Right lung (tissue), 5 donors: ENCODE data around the gene SNRPA. TPM values are rescaled to one million over a fixed set of nuclear protein-coding genes. Genes with fewer than 3 reads are reported as not detected.
"Not testable (repeated sequence)": the region's sequence is repeated elsewhere in the genome, so short reads cannot be mapped to it uniquely, and the experiment has no call there.

Experiments used
- DNase-seq, 2 donors: peaks; one replicate each; pipeline ENCODE4 v3.0.0-alpha.2; 2013
- polyA plus RNA-seq, 5 donors: library from polyadenylated mRNA; unstranded; fragments of 120-200 nt; gene quantifications; one replicate each; pipeline versions ENCODE4 v1.2.1 to v1.2.3, GENCODE V29; 2013; ENCODE audit warnings: inconsistent platforms in 1 of 5, low replicate concordance in 1 of 5; ENCODE audit not compliant: insufficient read length in 5 of 5, insufficient read depth in 1 of 5

Gene SNRPA
- polyA plus RNA-seq, 5 donors = 108 to 120 (median 115) TPM

DNA sequence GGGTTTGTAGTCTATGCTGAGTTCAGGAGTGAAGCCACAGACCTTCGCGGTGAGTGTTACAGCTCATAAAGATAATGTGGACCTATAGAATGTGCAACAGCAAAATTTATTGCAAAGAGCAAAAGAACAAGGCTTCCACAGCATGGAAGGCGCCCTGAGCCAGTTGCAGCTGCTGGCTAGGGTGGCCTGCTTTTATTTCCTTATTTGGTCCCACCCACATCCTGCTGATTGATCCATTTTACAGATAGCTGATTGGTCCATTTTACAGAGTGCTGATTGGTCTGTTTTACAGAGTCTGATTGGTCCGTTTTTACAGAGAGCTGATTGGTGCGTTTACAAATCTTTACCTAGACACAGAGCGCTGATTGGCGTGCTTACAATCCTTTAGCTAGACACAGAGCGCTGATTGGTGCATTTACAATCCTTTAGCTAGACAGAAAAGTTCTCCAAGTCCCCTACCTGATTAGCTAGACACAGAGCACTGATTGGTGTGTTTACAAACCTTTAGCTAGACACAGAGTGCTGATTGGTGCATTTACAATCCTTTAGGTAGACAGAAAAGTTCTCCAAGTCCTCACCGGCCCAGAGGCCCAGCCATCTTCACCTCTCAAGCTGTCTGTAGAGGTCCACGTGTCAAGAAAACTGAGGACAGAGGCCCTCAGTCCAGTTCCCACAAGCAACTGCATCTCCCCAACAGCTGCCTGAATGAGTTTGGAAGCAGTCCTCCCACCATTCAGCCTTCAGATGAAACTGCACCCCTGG is 20.3 kb downstream of the SNRPA start:
- not testable (repeated sequence) for DNase-seq

DNA sequence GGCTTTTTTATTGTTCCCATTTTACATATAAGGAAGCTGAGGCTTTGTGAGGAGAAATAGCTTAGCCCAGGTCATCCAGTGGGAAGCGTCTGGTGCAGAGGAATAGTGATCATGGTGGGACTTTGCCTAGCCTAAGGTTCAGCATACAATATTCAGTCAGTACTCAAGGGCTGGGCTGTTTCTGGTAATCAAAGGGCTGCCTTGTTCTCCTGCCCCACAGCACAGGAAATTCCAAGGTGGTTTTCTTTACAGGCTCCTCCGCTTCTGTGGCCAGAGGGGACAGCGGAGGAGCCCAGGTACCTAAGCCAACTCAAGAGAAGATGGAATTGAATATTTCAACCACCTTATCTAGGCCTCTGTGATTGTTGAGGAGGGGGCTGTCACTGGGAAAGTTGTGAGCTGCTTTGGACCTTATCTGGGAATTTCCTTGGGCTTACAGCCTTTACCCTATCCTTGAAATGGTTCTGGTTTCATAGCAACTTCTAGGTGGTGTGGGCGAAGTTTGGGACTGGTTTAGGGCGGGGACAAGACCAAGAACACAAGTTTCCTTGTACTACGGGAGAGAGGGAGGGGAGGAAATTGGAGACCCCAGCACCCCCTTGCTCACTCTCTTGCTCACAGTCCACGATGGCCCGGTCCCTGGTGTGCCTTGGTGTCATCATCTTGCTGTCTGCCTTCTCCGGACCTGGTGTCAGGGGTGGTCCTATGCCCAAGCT is 24.1 kb downstream of the SNRPA start, which contains the start of gene MIA:
TSS of gene MIA (plus strand) at position 606 of the 716 bp plus-strand sequence. CDS start at position 628, 22 bp downstream.
- no peak for DNase-seq

DNA sequence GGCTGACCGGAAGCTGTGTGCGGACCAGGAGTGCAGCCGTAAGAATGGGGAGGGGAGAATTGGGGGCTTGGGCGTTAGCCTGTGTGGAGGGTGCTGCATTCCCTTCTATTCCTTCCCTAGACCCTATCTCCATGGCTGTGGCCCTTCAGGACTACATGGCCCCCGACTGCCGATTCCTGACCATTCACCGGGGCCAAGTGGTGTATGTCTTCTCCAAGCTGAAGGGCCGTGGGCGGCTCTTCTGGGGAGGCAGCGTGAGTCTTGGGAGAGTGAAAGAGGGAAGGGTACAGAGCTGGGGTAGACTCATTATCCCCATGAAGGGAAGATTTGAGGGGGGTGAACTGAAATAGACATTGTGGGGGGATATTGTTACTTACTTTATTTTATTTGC is 24.6 kb downstream of the SNRPA start:
- DNase-seq = no peak

DNA sequence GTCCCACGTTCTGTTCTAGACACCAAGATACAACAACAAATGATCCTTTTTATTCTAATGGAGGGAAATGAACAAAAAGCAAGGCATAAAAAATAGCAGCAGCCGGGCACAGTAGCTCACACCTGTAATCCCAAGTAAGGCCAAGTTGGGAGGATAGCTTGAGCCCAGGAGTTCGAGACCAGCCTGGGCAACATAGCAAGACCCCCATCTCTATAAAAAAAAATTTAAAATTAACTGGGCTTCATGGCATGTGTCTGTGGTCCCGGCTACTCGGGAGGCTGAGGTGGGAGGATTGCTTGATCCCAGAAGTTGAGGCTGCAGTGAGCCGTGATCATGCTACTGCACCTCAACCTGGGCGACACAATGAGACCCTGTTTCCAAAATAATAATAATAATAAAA is 25.4 kb downstream of the SNRPA start:
- no peak for DNase-seq

DNA sequence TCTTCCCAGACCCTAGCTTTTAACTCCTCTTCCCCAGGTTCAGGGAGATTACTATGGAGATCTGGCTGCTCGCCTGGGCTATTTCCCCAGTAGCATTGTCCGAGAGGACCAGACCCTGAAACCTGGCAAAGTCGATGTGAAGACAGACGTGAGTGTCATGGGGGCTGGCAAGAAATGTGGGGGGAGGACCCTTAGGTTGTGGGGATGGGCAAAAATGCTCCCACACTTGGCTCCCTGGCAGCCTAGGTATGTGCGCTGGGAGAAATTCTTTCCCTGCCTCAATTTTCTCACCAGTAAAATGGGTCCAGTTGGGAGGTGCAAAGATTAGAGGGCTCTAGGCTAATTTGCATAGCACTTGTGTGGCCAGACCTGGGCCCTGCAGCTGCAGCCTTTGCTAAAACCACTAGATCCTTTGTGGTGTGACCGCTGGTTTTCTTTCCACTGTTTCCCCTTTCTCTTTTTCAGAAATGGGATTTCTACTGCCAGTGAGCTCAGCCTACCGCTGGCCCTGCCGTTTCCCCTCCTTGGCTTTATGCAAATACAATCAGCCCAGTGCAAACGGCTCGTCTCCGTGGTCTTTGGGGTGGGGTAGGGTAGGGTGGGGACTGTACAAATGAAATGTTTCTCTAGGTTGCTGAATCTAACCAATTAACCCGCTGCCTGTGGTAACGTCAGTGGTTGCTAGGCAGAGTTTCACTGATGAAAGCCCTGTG is 26.1 kb downstream of the SNRPA start:
- DNase-seq = peak; percentile 87 to 91

DNA sequence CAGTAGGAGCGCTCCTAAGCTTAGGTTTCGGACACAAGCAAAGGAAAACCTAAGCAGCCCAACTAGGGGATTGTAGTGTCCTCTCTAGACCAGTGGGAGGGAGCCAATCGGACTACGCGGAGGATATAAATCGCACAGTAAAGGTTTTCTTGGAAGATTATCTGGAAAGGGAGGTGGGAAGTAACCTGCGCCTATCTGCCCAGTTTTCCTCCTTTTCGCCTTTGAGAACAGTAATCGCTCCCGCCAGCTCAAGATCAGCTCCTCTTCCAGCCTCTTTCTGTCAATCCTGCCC is 26.6 kb downstream of the SNRPA start:
- no peak for DNase-seq

DNA sequence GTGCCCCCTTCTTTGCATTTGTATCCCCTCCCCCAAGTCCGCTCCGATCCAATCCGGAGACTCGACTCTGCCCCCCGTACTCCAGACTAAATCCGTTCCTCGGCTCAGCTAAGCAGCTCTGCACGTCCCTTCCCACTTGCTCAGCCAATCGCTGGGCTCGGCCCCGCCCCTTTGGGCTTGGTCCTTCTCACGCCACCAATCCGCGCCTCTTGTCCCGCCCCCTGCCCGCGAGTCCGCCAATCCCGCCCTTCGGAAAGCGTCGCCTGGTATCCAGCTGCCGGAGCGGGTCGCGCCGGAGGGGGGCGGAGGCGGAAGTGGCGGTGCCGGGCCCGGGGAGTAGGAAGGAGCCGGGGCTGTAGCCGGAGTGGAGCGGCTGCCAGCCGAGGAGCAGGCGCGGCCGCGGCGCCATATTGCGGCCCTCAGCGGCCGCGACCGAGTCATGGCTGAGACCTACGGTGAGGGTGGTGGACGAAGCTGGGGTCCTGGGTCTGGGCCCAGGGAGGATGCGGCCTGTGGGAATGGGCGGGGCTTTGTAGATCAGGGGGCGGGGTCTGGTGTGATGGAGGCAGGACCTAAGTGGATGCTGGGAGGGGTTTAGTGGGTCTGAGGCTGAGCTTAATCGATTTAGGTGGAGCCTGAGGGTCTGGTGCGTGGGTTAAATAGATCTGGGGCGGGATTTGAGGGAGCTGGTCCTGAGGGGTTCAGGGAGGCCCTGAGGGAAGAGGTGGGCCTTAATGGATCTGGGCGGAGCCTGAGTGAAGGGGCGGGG is 27.1 kb downstream of the SNRPA start, which contains the start of gene RAB4B:
TSS of gene RAB4B (plus strand) at position 311 of the 769 bp plus-strand sequence. CDS start at position 440, 129 bp downstream.
- DNase-seq = peak; percentile 100

DNA sequence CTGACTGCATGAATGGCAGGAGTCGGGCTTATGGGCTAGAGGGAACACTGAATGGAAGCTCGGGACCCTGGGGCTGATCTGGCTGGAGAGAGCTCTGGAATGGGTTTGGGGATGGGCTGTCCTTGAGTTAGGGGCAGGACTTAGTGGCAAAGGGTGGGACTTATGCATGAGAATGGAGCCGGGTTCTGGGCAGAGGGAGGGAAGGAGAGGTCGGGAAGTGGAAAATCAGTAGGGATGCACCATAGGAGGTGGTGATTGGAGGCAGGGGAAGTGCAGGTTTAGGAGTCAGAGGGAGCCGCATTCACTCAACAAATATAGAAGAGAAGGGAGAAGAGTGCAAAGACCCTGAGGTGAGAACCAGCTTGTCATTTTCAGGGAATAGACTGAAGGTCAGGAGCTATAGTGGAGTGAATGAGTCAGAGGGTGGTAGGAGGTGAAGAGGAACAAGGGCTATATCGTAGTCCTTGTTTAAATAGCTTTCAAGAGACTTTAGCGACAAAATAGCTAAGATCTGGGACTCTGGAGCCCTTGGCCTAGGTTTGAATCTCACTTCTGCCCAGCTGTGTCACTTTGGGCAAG is 27.8 kb downstream of the SNRPA start:
- DNase-seq = no peak

DNA sequence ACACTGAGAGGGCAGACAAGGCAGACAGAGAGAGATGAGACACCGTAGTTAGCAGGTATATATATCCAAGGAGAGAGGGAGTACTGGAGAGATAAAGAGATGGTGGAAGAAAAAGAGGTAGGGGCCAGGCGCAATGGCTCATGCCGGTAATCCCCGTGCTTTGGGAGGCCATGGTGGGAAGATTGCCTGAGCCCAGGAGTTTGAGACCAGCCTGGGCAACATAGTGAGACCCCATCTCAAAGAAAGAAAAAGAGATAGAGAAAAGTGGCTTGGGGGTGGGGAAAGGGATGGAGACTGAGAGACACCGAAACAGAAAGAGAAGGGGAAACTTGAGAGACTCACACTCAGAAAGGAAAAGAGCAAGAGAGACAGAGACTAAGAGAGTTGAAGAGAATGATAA is 29.6 kb downstream of the SNRPA start:
- no peak for DNase-seq

DNA sequence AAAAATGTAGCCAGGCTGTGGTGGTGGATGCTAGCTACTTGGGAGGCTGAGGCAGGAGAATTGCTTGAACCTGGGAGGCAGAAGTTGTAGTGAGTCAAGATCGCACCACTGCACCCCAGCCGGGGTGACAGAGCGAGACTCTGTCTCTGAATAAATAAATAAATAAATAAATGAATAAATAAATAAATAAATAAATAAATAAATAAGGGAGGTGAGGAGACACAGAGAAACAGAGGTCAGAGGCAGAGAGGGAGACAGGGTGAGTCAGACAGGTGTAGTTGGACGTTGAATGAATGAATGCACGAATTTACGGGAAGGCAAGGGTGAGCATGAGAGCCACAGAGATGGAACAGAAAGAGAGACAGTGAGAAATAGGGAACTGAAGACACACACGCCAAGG is 30.1 kb downstream of the SNRPA start:
- no peak for DNase-seq

DNA sequence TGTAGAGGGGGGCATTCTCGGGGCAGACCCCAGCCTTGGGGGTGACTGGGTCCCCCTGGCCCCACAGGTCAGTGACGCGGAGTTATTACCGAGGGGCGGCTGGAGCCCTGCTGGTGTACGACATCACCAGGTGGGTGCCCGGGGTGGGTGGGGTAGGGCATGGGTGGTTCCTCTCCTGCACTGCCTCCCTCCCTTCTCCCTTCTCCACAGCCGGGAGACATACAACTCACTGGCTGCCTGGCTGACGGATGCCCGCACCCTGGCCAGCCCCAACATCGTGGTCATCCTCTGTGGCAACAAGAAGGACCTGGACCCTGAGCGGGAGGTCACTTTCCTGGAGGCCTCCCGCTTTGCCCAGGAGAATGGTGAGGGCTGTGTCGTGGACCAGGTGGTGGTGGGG is 32.7 kb downstream of the SNRPA start:
- no peak for DNase-seq

DNA sequence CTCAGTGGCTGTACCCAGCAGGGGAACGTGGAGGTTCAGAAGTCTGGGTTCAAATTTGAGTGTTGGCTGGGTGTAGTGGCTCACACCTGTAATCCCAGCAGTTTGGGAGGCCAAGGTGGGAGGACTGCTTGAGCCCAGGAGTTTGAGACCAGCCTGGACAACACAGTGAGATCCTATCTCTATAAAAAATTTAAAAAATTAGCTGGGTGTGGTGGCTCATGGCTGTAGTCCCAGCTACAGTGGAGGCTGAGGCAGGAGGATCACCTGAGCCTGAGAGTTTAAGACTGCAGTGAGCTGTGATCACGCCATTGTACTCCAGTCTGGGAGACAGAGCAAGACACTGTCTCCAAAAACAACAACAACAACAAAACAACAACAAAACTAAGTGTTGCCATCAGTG is 33.1 kb downstream of the SNRPA start:
- not testable (repeated sequence) for DNase-seq

DNA sequence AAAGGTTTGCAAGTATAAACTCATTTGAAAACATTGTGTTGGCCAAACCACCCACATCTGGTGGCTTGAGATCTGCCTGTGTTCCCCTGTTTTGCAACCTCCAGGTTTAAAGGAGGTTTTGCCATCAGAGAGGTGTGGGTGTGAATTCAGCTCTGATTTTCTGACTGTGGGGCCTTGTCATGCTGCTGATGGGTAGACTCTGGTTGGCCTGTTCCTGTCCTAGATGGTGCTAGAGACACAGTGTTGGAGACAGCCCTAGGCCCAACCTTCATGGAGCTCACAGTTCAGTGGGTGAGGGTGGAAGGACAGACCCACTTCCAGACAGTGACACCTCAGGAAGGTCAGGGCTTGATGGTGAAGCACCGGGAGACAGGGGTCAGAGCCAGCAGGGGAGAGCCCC is 34.5 kb downstream of the SNRPA start:
- DNase-seq = no peak

DNA sequence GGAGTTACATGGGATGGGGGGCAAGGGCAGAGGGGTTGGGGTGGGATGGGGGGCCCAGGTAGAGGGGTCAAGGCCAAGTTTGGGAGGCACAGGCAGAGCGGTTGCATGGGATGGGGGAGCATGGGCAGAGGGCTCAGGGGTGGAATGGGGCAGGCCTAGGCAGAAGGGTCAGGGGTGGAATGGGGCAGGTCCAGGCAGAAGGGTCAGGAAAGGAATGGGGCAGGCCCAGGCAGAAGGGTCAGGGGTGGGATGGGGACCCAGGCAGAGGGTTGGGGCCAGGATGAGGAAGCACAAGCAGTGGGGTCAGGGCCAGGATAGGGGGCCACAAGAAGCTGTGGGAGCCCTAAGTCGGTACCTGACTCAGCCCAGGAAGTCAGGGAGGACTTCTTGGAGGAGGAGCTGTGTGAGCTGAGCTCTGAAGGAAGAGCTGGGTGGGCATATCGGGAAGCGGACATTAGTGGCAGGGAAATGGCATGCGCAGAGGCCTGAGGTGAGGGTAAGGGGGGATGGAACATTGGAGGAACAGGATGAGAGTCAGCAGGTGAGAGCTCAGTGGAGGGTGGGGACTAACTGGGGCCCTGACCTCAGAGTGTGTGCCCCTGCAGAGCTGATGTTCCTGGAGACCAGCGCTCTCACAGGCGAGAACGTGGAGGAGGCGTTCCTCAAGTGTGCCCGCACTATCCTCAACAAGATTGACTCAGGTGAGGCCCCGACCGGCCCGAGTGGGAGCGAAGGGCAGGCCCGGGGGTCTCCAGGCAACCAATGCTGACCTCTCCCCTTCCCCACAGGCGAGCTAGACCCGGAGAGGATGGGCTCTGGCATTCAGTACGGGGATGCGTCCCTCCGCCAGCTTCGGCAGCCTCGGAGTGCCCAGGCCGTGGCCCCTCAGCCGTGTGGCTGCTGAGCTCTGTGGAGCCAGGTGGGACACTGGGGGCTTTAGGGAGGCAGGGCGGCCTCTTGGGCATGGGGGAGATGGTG is 35.3 kb downstream of the SNRPA start:
- no peak for DNase-seq

DNA sequence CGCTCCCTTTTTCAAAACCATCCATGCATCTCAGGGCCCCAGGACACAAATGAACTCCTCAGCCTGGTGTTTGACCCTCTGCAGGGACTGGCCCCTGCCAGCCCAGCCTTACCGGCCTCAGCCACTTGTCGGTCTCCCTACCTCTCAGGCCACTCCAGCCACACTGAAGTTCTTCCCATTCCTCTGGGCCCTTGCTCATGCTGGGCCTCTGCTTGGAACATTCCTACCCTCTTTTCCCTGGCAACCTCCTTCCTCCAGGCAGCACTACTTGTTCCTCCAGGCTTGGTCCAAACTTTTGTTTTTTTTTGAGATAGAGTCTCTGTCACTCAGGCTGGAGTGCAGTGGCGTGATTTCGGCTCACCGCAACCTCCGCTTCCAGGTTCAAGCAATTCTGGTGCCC is 40.3 kb downstream of the SNRPA start:
- DNase-seq = no peak

DNA sequence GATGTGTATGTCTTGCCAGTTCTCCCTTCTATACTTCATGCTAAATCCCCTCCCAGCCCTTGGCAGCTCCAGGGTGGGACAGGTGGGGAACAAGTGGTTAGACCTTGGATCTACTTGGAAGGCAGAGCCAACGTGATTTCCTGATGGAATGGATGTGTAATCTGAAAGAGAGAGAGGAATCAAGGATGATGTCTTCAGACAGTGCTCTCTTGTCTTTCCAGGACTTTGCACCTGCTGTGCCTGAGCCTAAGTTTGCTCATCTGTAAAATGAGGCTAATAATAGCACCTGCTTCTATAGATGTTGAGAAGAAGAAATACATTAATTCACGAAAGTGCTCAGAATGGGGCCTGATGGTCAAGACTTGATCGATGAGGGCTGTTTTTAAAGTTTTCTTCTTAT is 41.0 kb downstream of the SNRPA start:
- DNase-seq = no peak

DNA sequence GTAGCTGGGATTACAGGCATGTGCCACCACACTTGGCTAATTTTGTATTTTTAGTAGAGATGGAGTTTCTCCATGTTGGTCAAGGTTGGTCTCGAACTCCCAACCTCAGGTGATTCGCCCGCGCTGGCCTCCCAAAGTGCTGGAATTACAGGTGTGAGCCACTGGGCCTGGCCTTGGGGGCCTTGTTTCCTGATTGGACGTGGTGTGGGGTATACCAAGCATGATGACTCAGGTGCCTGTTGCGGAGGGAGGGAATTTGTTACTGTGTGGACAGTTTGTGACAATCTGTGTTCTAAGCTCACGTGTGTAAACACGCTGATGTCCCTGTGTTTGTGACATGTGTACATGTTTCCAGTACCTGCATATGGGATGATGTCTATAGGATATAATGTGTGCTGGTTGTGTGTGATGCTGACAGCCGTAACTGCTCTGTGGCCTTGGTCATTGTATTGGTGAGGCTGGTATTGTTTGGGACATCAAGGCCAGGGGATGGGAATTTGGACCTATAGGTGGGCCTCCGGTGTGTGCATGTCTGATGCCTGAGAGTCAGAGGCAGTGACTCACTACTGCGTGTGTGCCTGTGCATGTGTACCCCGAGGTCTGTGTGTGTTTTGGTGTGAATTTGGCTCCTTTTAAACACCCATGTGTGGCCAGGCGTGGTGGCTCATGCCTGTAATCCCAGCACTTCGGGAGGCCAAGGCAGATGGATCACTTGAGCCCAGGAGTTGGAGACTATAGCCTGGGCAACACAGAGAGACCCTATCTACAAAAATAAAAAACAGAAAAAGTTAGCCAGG is 46.4 kb downstream of the SNRPA start:
- DNase-seq = no peak

DNA sequence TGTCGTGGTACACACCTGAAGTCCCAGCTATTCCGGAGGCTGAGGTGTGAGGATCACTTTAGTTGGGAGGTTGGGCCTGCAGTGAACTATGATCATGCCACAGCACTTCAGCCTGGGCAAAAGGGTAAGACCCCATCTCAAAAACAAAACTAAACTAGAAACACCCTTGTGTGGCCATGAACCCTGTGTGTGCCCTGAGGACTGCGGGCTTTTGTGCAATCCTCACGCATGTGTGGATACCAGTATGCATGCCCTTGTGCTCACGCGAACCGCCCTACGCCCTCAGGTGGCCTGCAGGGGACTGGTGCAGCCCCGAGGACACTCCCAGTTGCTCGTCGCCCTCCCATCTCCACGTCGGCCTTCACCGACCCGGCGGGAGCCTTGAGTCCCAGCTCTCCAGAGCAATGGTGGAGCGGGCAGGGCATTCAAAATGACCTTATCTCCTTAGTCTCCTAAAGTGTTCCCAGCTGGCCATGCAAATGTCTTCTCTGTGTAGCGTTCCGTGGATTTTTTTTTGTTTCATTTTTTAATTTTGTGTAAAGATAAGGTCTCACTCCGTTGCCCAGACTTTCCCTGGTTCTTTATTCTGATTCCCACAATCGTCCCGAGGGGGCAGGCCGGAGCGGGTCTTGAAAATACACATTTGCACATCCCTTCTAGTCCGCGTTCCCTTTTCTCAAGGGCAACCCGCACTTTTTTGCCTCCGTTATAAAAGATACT is 47.1 kb downstream of the SNRPA start:
- DNase-seq = peak in 1 of 2 donors; percentile 31
